ENCODE measurements around the gene MID1IP1.

MID1IP1 gene

GRCh38 chrX:38839277-38839676 lies 38.0 kb downstream of the MID1IP1 start:
- no peak for DNase-seq (ENCODE audit: insufficient read length, low spot score)
- no peak for TF ChIP-seq POLR2A (IDR thresholded peaks at IDR 0.05; ENCODE audit: low read depth, low read length)
- FAIRE-seq: no peak

- no peak for DNase-seq (ENCODE audit: insufficient read length, low spot score)
- no peak for TF ChIP-seq POLR2A (IDR thresholded peaks at IDR 0.05; ENCODE audit: low read depth, low read length)
- no peak for FAIRE-seq
Observed at GRCh38 chrX:38839944-38840343, 38.7 kb downstream of the MID1IP1 start.

- FAIRE-seq (no peak), DNase-seq (ENCODE audit: insufficient read length, low spot score) (no peak)
- no peak for TF ChIP-seq POLR2A (IDR thresholded peaks at IDR 0.05; ENCODE audit: low read depth, low read length)
Observed at GRCh38 chrX:38841750-38842149, 40.5 kb downstream of the MID1IP1 start.

- FAIRE-seq (no peak), DNase-seq (ENCODE audit: insufficient read length, low spot score) (no peak)
- TF ChIP-seq POLR2A (IDR thresholded peaks at IDR 0.05; ENCODE audit: low read depth, low read length): no peak
Observed at GRCh38 chrX:38845426-38845825, 44.2 kb downstream of the MID1IP1 start.

GRCh38 chrX:38847206-38847902 lies 46.1 kb downstream of the MID1IP1 start:
- no peak for TF ChIP-seq POLR2A (IDR thresholded peaks at IDR 0.05; ENCODE audit: low read depth, low read length)
- no peak for DNase-seq (ENCODE audit: insufficient read length, low spot score)
- no peak for FAIRE-seq

- no peak for TF ChIP-seq POLR2A (IDR thresholded peaks at IDR 0.05; ENCODE audit: low read depth, low read length)
- FAIRE-seq (no peak), DNase-seq (ENCODE audit: insufficient read length, low spot score) (no peak)
Observed at GRCh38 chrX:38847903-38848230, 46.6 kb downstream of the MID1IP1 start.

- FAIRE-seq (no peak), DNase-seq (ENCODE audit: insufficient read length, low spot score) (no peak)
- TF ChIP-seq POLR2A (IDR thresholded peaks at IDR 0.05; ENCODE audit: low read depth, low read length): no peak
Observed at GRCh38 chrX:38848671-38849455, 47.6 kb downstream of the MID1IP1 start.

GRCh38 chrX:38850807-38851544 lies 49.7 kb downstream of the MID1IP1 start:
- TF ChIP-seq POLR2A (IDR thresholded peaks at IDR 0.05; ENCODE audit: low read depth, low read length): no peak
- FAIRE-seq: no peak
- DNase-seq (ENCODE audit: insufficient read length, low spot score): no peak

GRCh38 chrX:38854305-38854704 lies 53.0 kb downstream of the MID1IP1 start:
- FAIRE-seq (no peak), DNase-seq (ENCODE audit: insufficient read length, low spot score) (no peak)
- no peak for TF ChIP-seq POLR2A (IDR thresholded peaks at IDR 0.05; ENCODE audit: low read depth, low read length)

Data from H54 (cell line).